A549 (cell line): ENCODE results near the gene INHBC. TPM values are rescaled to one million over a fixed set of nuclear protein-coding genes. Genes with fewer than 3 reads are reported as not detected.
"Not testable (repeated sequence)": the region's sequence is repeated elsewhere in the genome, so short reads cannot be mapped to it uniquely, and the experiment has no call there.

Experiments used
- ATAC-seq, 2 experiments: fragments of 200-7000 bp in 1 of 2; fragments of >200 bp in 1 of 2; cut with Nextera tagmentation in 1 of 2; cut with Tn5 transposase in 1 of 2; 3 replicates each; pipeline versions ENCODE4 v1.8.0 to v1.9.1; 2018 to 2020; ENCODE audit warnings: mild to moderate bottlenecking in 1 of 2, moderate library complexity in 1 of 2
- CTCF ChIA-PET: fragments of 300-600 bp; sonication (Branson Sonifier 250); formaldehyde crosslinking; extraction: SDS; loops from one replicate; lab custom pipeline; 2021; ENCODE audit warnings: antibody characterized with exemption, inconsistent platforms; lab: Yijun Ruan, JAX
- POLR2A ChIA-PET: fragments of 350-600 bp; formaldehyde crosslinking; extraction: SDS; loops from one replicate; lab custom pipeline; 2021; ENCODE audit warnings: antibody characterized with exemption, inconsistent platforms; lab: Yijun Ruan, JAX
- DNase-seq, 2 experiments: peaks; one replicate each; pipeline versions ENCODE4 v3.0.0 to v3.0.0-alpha.2; 2011 to 2016; ENCODE audit warnings: low read depth in 1 of 2, low spot score in 1 of 2
- FAIRE-seq: peaks from 2 replicates; lab custom pipeline; 2011; peaks lifted over from hg19 to GRCh38; lab: Jason Lieb, UNC
- H3K27ac ChIP-seq, 2 experiments: fragments of >200 bp; sonication (Bioruptor Twin); formaldehyde crosslinking; 3 replicates each; pipeline ENCODE4 v1.5.1; 2016 to 2017
- H3K4me1 ChIP-seq: fragments of >200 bp; sonication (Bioruptor Twin); formaldehyde crosslinking; 3 replicates; pipeline ENCODE4 v1.6.1; 2016
- H3K4me2 ChIP-seq: fragments of >200 bp; sonication (Bioruptor Twin); formaldehyde crosslinking; 3 replicates; pipeline ENCODE4 v1.6.1; 2016
- H3K4me3 ChIP-seq: fragments of >200 bp; sonication (Bioruptor Twin); formaldehyde crosslinking; 3 replicates; pipeline ENCODE4 v1.5.1; 2016
- H3K9me3 ChIP-seq: fragments of >200 bp; sonication (Bioruptor Twin); formaldehyde crosslinking; 3 replicates; pipeline ENCODE4 v1.6.1; 2016
- CEBPB ChIP-seq, 2 experiments: fragments of >200 bp in 1 of 2; sonication (Bioruptor Twin) in 1 of 2; formaldehyde crosslinking in 1 of 2; IDR thresholded peaks; 2 replicates each; pipeline ENCODE4 v1.6.1; 2012 to 2016
- CHD4 ChIP-seq: fragments of 200-600 bp; sonication (generic); IDR thresholded peaks from 2 replicates; pipeline ENCODE4 v1.6.1; 2016; ENCODE audit warnings: antibody characterized with exemption, mild to moderate bottlenecking, borderline replicate concordance
- E2F6 ChIP-seq: IDR thresholded peaks from 2 replicates; pipeline ENCODE4 v1.6.1; 2012; ENCODE audit warnings: low read depth, borderline replicate concordance
- EHMT2 ChIP-seq: fragments of 200-600 bp; sonication (generic); IDR thresholded peaks from 2 replicates; pipeline ENCODE4 v1.6.1; 2016; ENCODE audit warnings: antibody characterized with exemption, low read depth, mild to moderate bottlenecking, moderate library complexity
- ELK1 ChIP-seq: fragments of 150-350 bp; IDR thresholded peaks from 2 replicates; pipeline ENCODE4 v1.6.1; 2014; ENCODE audit warnings: low read depth, mild to moderate bottlenecking, low read length
- ESRRA ChIP-seq: fragments of 150-350 bp; IDR thresholded peaks from 2 replicates; pipeline ENCODE4 v1.6.1; 2014; ENCODE audit warnings: mild to moderate bottlenecking, low read length, borderline replicate concordance
- HDAC2 ChIP-seq: fragments of 200-600 bp; sonication (generic); IDR thresholded peaks from 2 replicates; pipeline ENCODE4 v1.6.1; 2016
- HES2 ChIP-seq: fragments of >200 bp; sonication (Bioruptor Twin); formaldehyde crosslinking; IDR thresholded peaks from 2 replicates; pipeline ENCODE4 v1.6.1; 2016
- HMGXB4 ChIP-seq: fragments of 250-450 bp; sonication (Bioruptor Pico); IDR thresholded peaks from 2 replicates; pipeline ENCODE4 v1.5.0; 2021; ENCODE audit warnings: mild to moderate bottlenecking, moderate library complexity, borderline replicate concordance
- HOXB13 ChIP-seq: fragments of 250-450 bp; sonication (Bioruptor Pico); IDR thresholded peaks from 2 replicates; pipeline ENCODE4 v1.5.0; 2020; ENCODE audit warnings: low read depth, mild to moderate bottlenecking, moderate library complexity
- HOXB5 ChIP-seq: fragments of 250-450 bp; sonication (Bioruptor Pico); IDR thresholded peaks from 2 replicates; pipeline ENCODE4 v1.5.0; 2020; ENCODE audit warnings: mild to moderate bottlenecking, moderate library complexity
- JUN ChIP-seq, 2 experiments: fragments of >200 bp; sonication (Bioruptor Twin); formaldehyde crosslinking; IDR thresholded peaks; 2 replicates in 1 of 2; 3 replicates in 1 of 2; pipeline ENCODE4 v1.6.1; 2016 to 2017
- KDM1A ChIP-seq: fragments of 200-600 bp; sonication (generic); IDR thresholded peaks from 2 replicates; pipeline ENCODE4 v1.6.1; 2016; ENCODE audit warnings: low read depth, mild to moderate bottlenecking
- KDM5A ChIP-seq: fragments of 200-600 bp; sonication (generic); IDR thresholded peaks from 2 replicates; pipeline ENCODE4 v1.6.1; 2016; ENCODE audit warnings: antibody characterized with exemption, mild to moderate bottlenecking
- MAFK ChIP-seq: fragments of 450-650 bp; IDR thresholded peaks from 2 replicates; pipeline ENCODE4 v1.6.1; 2014; ENCODE audit not compliant: partially characterized antibody
- MYC ChIP-seq: IDR thresholded peaks from 2 replicates; pipeline ENCODE4 v1.6.1; 2012; ENCODE audit warnings: mild to moderate bottlenecking, inconsistent platforms, low read length, improper control_type of control experiment, borderline replicate concordance
- NR3C1 ChIP-seq: fragments of >200 bp; sonication (Bioruptor Twin); formaldehyde crosslinking; IDR thresholded peaks from 3 replicates; pipeline ENCODE4 v1.6.1; 2017
- PBX3 ChIP-seq: IDR thresholded peaks from 2 replicates; pipeline ENCODE4 v1.6.1; 2012
- PHF8 ChIP-seq: fragments of 200-600 bp; sonication (generic); IDR thresholded peaks from 2 replicates; pipeline ENCODE4 v1.6.1; 2016; ENCODE audit warnings: low read depth, mild to moderate bottlenecking, antibody characterized with exemption, moderate library complexity, borderline replicate concordance
- POLR2A ChIP-seq: IDR thresholded peaks from 2 replicates; pipeline ENCODE4 v1.6.1; 2012; ENCODE audit warnings: mild to moderate bottlenecking, low read length
- RFX5 ChIP-seq: fragments of 450-650 bp; IDR thresholded peaks from 2 replicates; pipeline ENCODE4 v1.7.1; 2014; ENCODE audit warnings: antibody characterized with exemption, mild to moderate bottlenecking, moderate library complexity
- TFCP2L1 ChIP-seq: fragments of 250-450 bp; sonication (Bioruptor Pico); IDR thresholded peaks from 2 replicates; pipeline ENCODE4 v1.5.0; 2021; ENCODE audit warnings: mild to moderate bottlenecking
- USF2 ChIP-seq: fragments of 450-650 bp; IDR thresholded peaks from 2 replicates; pipeline ENCODE4 v1.6.1; 2014; ENCODE audit warnings: antibody characterized with exemption
- ZNF302 ChIP-seq: fragments of 250-450 bp; sonication (Bioruptor Pico); IDR thresholded peaks from 2 replicates; pipeline ENCODE4 v1.9.0; 2021; ENCODE audit warnings: inconsistent platforms, mild to moderate bottlenecking, moderate library complexity
- ZSCAN20 ChIP-seq: fragments of 250-450 bp; sonication (Bioruptor Pico); IDR thresholded peaks from 2 replicates; pipeline ENCODE4 v1.8.0; 2022; ENCODE audit warnings: mild to moderate bottlenecking, moderate library complexity
- WGBS: methylation state at CpG from one replicate; pipeline ENCODE4 v1.1.6; 2017; ENCODE audit errors: missing lambda C conversion rate; 5-methylcytosine and 5-hydroxymethylcytosine counted together
- polyA plus RNA-seq, 4 experiments: library from polyadenylated mRNA; depleted of rRNA in 3 of 4; stranded (reverse); fragments of >200 nt; fragmentation: RNase III in 1 of 4; extraction: RNeasy Plus Mini Kit Qiagen cat#74134 plus additional on column Dnase treatment in 1 of 4; gene quantifications; 2 replicates in 3 of 4; 3 replicates in 1 of 4; pipeline ENCODE4 v1.2.3, GENCODE V29; 2011 to 2017

INHBC gene
- polyA plus RNA-seq, 2 of the 4 experiments (the other 2 are of a cell fraction) = 0.08 TPM; not detected in 1

- Histone ChIP-seq H3K4me2 (no peak overlapping the region), H3K4me3 (no peak overlapping the region), H3K9me3 (no peaks in the 10 kb centered on the region), H3K27ac (no peak overlapping the region), H3K4me1 (peaks cover 15% of the 10 kb centered on the region)
- FAIRE-seq (no peak), ATAC-seq (no peak), DNase-seq (no peak)
- WGBS = 96% methylated on average over 2 of the region's 2 CpGs
- TF ChIP-seq POLR2A (no peak), KDM5A (no peak), CHD4 (no peak), HOXB13 (CRISPR knock-in tag) (no peak), HDAC2 (no peak), E2F6 (no peak), JUN (IDR thresholded peaks at IDR 0.05) (no peak), ESRRA (no peak), NR3C1 (no peak), PHF8 (no peak), KDM1A (no peak), TFCP2L1 (no peak)
- POLR2A ChIA-PET = no interaction called here
- CTCF ChIA-PET = interaction anchor here (0.5 to 3.5 kb wide), 8 partner anchors 9 to 70 kb away, joined by 3 to 21 read pairs (median 3); partner anchors contain the start of gene INHBC
Measured at GRCh38 chr12:57419495-57419894, 15.1 kb upstream of the INHBC start.

- Histone ChIP-seq H3K27ac (no peak overlapping the region), H3K4me1 (peaks cover 15% of the 10 kb centered on the region), H3K4me2 (no peak overlapping the region), H3K4me3 (no peak overlapping the region), H3K9me3 (no peaks in the 10 kb centered on the region)
- 98% methylated on average over 5 of the region's 5 CpGs for WGBS
- POLR2A ChIA-PET = interaction anchor here (1.1 kb wide), 1 partner anchor 10 kb away, joined by 13 read pairs; no protein-coding TSS in a partner anchor
- TF ChIP-seq CEBPB (IDR thresholded peaks at IDR 0.05) (no peak), HES2 (no peak), MAFK (no peak), USF2 (no peak), JUN (IDR thresholded peaks at IDR 0.05) (no peak), ZNF302 (no peak), ELK1 (no peak), EHMT2 (no peak), KDM5A (no peak), ESRRA (no peak), HOXB13 (CRISPR knock-in tag) (no peak), HDAC2 (no peak), RFX5 (no peak), PBX3 (no peak), ZSCAN20 (CRISPR knock-in tag) (no peak), HMGXB4 (no peak), HOXB5 (CRISPR knock-in tag) (no peak), MYC (no peak)
- TF ChIP-seq, all 56 proteins: peak for 0
- DNase-seq (no peak), ATAC-seq (no peak), FAIRE-seq (no peak)
- CTCF ChIA-PET = interaction anchor here (0.5 to 1.2 kb wide), 3 partner anchors 19 to 237 kb away, joined by 3 to 4 read pairs (median 3); no protein-coding TSS in a partner anchor
Measured at GRCh38 chr12:57420482-57420881, 14.1 kb upstream of the INHBC start.

GRCh38 chr12:57426948-57427347, 7.6 kb upstream of the INHBC start:
- 93% methylated on average over 10 of the region's 10 CpGs for WGBS
- H3K4me1 ChIP-seq = peaks cover 17% of the 10 kb centered on the region; the same call in 2 of the 3 replicates
- not testable (repeated sequence) for H3K9me3 ChIP-seq, ATAC-seq, H3K4me2 ChIP-seq, H3K27ac ChIP-seq, DNase-seq, H3K4me3 ChIP-seq, FAIRE-seq
- POLR2A ChIA-PET = interaction anchor here (0.7 kb wide), 1 partner anchor 35 kb away, joined by 4 read pairs; no protein-coding TSS in a partner anchor
- CTCF ChIA-PET = interaction anchor here (0.7 to 3.5 kb wide), 4 partner anchors 26 to 151 kb away, joined by 3 to 13 read pairs (median 4); partner anchors contain the start of gene GLI1
